ENCODE measurements around the gene ATXN1.

DNA sequence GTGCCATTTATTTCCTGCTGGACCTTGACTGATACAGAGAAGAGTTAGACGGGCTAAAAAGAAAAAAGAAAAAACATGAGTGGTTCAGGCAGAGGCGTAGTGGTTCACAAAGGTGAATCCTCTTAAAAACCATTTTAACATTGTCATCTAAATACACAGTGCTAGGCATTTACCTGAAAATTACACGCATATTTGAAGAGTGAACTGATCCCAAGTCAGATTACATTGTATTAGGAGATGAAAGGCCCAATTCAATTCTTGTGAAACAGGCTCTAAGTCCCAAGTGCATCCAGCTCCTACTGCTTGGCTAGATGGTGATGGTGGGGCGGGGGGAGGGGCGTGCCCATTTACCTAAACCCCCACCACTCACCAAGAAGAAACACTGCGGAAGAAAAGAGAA is 46.7 kb upstream of the ATXN1 start:
- TF ChIP-seq ZNF565 (CRISPR knock-in tag; conservative IDR thresholded peaks at IDR 0.05; ENCODE audit: low read depth) (no peak), ZFP3 (CRISPR knock-in tag; IDR thresholded peaks at IDR 0.05) (no peak), RARB (CRISPR knock-in tag; IDR thresholded peaks at IDR 0.05) (no peak), SNAI2 (CRISPR knock-in tag; IDR thresholded peaks at IDR 0.05) (no peak), ZFP30 (CRISPR knock-in tag; IDR thresholded peaks at IDR 0.05) (no peak), ARNTL (CRISPR knock-in tag; IDR thresholded peaks at IDR 0.05; ENCODE audit: borderline replicate concordance, low read depth) (no peak), OSR1 (CRISPR knock-in tag; IDR thresholded peaks at IDR 0.05) (no peak), TCF4 (CRISPR knock-in tag; IDR thresholded peaks at IDR 0.05; ENCODE audit: borderline replicate concordance) (no peak)
- TF ChIP-seq, protein P1, sequence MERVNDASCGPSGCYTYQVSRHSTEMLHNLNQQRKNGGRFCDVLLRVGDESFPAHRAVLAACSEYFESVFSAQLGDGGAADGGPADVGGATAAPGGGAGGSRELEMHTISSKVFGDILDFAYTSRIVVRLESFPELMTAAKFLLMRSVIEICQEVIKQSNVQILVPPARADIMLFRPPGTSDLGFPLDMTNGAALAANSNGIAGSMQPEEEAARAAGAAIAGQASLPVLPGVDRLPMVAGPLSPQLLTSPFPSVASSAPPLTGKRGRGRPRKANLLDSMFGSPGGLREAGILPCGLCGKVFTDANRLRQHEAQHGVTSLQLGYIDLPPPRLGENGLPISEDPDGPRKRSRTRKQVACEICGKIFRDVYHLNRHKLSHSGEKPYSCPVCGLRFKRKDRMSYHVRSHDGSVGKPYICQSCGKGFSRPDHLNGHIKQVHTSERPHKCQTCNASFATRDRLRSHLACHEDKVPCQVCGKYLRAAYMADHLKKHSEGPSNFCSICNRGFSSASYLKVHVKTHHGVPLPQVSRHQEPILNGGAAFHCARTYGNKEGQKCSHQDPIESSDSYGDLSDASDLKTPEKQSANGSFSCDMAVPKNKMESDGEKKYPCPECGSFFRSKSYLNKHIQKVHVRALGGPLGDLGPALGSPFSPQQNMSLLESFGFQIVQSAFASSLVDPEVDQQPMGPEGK (CRISPR knock-in tag; IDR thresholded peaks at IDR 0.05; ENCODE audit: borderline replicate concordance) = no peak
- TF ChIP-seq, protein P2, sequence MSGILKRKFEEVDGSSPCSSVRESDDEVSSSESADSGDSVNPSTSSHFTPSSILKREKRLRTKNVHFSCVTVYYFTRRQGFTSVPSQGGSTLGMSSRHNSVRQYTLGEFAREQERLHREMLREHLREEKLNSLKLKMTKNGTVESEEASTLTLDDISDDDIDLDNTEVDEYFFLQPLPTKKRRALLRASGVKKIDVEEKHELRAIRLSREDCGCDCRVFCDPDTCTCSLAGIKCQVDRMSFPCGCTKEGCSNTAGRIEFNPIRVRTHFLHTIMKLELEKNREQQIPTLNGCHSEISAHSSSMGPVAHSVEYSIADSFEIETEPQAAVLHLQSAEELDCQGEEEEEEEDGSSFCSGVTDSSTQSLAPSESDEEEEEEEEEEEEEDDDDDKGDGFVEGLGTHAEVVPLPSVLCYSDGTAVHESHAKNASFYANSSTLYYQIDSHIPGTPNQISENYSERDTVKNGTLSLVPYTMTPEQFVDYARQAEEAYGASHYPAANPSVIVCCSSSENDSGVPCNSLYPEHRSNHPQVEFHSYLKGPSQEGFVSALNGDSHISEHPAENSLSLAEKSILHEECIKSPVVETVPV (CRISPR knock-in tag; IDR thresholded peaks at IDR 0.05) = no peak
